ENCODE measurements around the gene GRIA2.

DNA sequence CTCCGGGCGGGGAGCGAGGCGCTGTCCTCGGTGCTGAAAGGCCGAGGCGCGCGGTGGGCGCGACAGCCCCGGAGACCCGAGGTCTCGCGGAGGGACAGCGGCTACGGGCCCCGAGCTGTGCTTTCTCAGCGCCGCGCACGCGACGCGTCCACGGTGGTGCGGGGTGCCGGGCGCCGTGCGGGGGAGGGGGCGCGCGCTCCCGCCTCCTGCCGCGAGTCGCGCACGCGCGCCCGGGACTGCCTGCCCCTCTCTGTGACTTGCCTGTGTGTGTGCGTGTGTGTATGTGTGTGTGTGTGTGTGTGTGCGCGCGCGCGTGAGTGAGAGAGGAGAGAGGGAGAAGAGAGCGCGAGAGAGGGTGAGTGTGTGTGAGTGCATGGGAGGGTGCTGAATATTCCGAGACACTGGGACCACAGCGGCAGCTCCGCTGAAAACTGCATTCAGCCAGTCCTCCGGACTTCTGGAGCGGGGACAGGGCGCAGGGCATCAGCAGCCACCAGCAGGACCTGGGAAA is at the start of gene GRIA2:
- TF ChIP-seq, protein P1, sequence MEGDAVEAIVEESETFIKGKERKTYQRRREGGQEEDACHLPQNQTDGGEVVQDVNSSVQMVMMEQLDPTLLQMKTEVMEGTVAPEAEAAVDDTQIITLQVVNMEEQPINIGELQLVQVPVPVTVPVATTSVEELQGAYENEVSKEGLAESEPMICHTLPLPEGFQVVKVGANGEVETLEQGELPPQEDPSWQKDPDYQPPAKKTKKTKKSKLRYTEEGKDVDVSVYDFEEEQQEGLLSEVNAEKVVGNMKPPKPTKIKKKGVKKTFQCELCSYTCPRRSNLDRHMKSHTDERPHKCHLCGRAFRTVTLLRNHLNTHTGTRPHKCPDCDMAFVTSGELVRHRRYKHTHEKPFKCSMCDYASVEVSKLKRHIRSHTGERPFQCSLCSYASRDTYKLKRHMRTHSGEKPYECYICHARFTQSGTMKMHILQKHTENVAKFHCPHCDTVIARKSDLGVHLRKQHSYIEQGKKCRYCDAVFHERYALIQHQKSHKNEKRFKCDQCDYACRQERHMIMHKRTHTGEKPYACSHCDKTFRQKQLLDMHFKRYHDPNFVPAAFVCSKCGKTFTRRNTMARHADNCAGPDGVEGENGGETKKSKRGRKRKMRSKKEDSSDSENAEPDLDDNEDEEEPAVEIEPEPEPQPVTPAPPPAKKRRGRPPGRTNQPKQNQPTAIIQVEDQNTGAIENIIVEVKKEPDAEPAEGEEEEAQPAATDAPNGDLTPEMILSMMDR (IDR thresholded peaks at IDR 0.05; ENCODE audit: borderline replicate concordance, extremely low read depth, low read length, poor library complexity, severe bottlenecking): no peak
- no peak for TF ChIP-seq EZH2 (IDR thresholded peaks at IDR 0.05; ENCODE audit: borderline replicate concordance, low read depth, low read length, severe bottlenecking)

Measured in DND-41 (cell line).